ENCODE measurements around the gene TMEM89. TPM values are rescaled to one million over a fixed set of nuclear protein-coding genes. Genes with fewer than 3 reads are reported as not detected.

Gene TMEM89
- total RNA-seq, 4 donors from 2014 or later = not detected

GRCh38 chr3:48630833-48631232, 9.3 kb upstream of the TMEM89 start:
- Histone ChIP-seq H3K36me3 (peaks cover 4 to 75% (median 74%) of the 10 kb centered on the region in 4 donors), H3K9me3 (no peaks in the 10 kb centered on the region), H3K27me3 (no peaks in the 10 kb centered on the region), H3K27ac (replicated peaks in 1 of 4) (no peak overlapping the region), H3K4me3 (no peak overlapping the region), H3K4me1 (peaks cover 12 to 21% (median 16%) of the 10 kb centered on the region in 4 donors)
- DNase-seq (ENCODE audit: extremely low spot score) = no peak
- TF ChIP-seq CTCF (IDR thresholded peaks at IDR 0.05) (no peak), EP300 (IDR thresholded peaks at IDR 0.05) (no peak), POLR2A (IDR thresholded peaks at IDR 0.05; ENCODE audit: low read depth) (no peak), POLR2AphosphoS5 (IDR thresholded peaks at IDR 0.05) (no peak)
- 90% methylated on average over 12 of the region's 12 CpGs for WGBS
- intact Hi-C loops (cut with DNase I) = no loop called here

- 91% methylated on average over 7 of the region's 8 CpGs for WGBS
- peaks cover 4 to 80% (median 78%) of the 10 kb centered on the region in 4 donors for H3K36me3 ChIP-seq
- intact Hi-C loops (cut with DNase I) = no loop called here
- H3K27ac ChIP-seq (replicated peaks in 1 of 4) = no peak overlapping the region
- TF ChIP-seq POLR2A (IDR thresholded peaks at IDR 0.05; ENCODE audit: low read depth) (no peak), POLR2AphosphoS5 (IDR thresholded peaks at IDR 0.05) (no peak)
- H3K4me1 ChIP-seq = peaks cover 12 to 19% (median 14%) of the 10 kb centered on the region in 4 donors
- no peaks in the 10 kb centered on the region for H3K27me3 ChIP-seq
- no peak overlapping the region for H3K4me3 ChIP-seq
- no peak for DNase-seq (ENCODE audit: extremely low spot score)
- no peaks in the 10 kb centered on the region for H3K9me3 ChIP-seq
Measured at GRCh38 chr3:48630407-48630806, 8.8 kb upstream of the TMEM89 start.

GRCh38 chr3:48629894-48630293, 8.3 kb upstream of the TMEM89 start:
- H3K36me3 ChIP-seq = peaks cover 4 to 85% (median 82%) of the 10 kb centered on the region in 4 donors
- WGBS = 100% methylated on average over 10 of the region's 12 CpGs
- H3K9me3 ChIP-seq = no peaks in the 10 kb centered on the region
- H3K27ac ChIP-seq (replicated peaks in 1 of 4) = no peak overlapping the region
- H3K4me3 ChIP-seq = no peak overlapping the region
- H3K27me3 ChIP-seq = no peaks in the 10 kb centered on the region
- peaks cover 11 to 19% (median 12%) of the 10 kb centered on the region in 4 donors for H3K4me1 ChIP-seq
- DNase-seq (ENCODE audit: extremely low spot score) = no peak
- intact Hi-C loops (cut with DNase I) = no loop called here
- no peak for TF ChIP-seq POLR2A (IDR thresholded peaks at IDR 0.05; ENCODE audit: low read depth)

- Histone ChIP-seq H3K36me3 (peaks cover 4 to 89% (median 82%) of the 10 kb centered on the region in 4 donors), H3K4me1 (peaks cover 0 to 4% (median 0%) of the 10 kb centered on the region in 4 donors), H3K9me3 (no peaks in the 10 kb centered on the region), H3K27ac (replicated peaks in 1 of 4) (no peak overlapping the region), H3K4me3 (no peak overlapping the region), H3K27me3 (no peaks in the 10 kb centered on the region)
- WGBS = 83% methylated on average over 9 of the region's 13 CpGs
- no peak for TF ChIP-seq POLR2A (IDR thresholded peaks at IDR 0.05; ENCODE audit: low read depth)
- no peak for TF ChIP-seq EP300 (IDR thresholded peaks at IDR 0.05)
- TF ChIP-seq POLR2AphosphoS5 (IDR thresholded peaks at IDR 0.05) = no peak
- TF ChIP-seq CTCF (IDR thresholded peaks at IDR 0.05) = no peak
- no peak for DNase-seq (ENCODE audit: extremely low spot score)
- intact Hi-C loops (cut with DNase I) = no loop called here
Measured at GRCh38 chr3:48628277-48629017, 6.9 kb upstream of the TMEM89 start.

GRCh38 chr3:48625600-48625999, 4.0 kb upstream of the TMEM89 start:
- no peak overlapping the region for H3K27ac ChIP-seq (replicated peaks in 1 of 4)
- H3K4me1 ChIP-seq = no peaks in the 10 kb centered on the region
- H3K36me3 ChIP-seq = peaks cover 0 to 61% (median 55%) of the 10 kb centered on the region in 4 donors
- H3K27me3 ChIP-seq = no peaks in the 10 kb centered on the region
- TF ChIP-seq EP300 (IDR thresholded peaks at IDR 0.05) (no peak), POLR2A (IDR thresholded peaks at IDR 0.05; ENCODE audit: low read depth) (no peak), CTCF (IDR thresholded peaks at IDR 0.05) (no peak), POLR2AphosphoS5 (IDR thresholded peaks at IDR 0.05) (no peak)
- DNase-seq (ENCODE audit: extremely low spot score) = no peak
- no peaks in the 10 kb centered on the region for H3K9me3 ChIP-seq
- 94% methylated on average over 6 of the region's 6 CpGs for WGBS
- intact Hi-C loops (cut with DNase I) = no loop called here
- H3K4me3 ChIP-seq = no peak overlapping the region

Measured in esophagus muscularis mucosa (tissue), 4 donors.